GM10847 (cell line): Measurements from ENCODE around the gene OR2A5.

Experiments used
- POLR2A ChIP-seq: IDR thresholded peaks from 2 replicates; pipeline ENCODE4 v1.6.1; 2011; ENCODE audit not compliant: insufficient read length; ENCODE audit errors: extremely low read depth

Gene OR2A5

GRCh38 chr7:144027070-144027469 is 21.7 kb upstream of the OR2A5 start:
- TF ChIP-seq POLR2A: no peak

DNA sequence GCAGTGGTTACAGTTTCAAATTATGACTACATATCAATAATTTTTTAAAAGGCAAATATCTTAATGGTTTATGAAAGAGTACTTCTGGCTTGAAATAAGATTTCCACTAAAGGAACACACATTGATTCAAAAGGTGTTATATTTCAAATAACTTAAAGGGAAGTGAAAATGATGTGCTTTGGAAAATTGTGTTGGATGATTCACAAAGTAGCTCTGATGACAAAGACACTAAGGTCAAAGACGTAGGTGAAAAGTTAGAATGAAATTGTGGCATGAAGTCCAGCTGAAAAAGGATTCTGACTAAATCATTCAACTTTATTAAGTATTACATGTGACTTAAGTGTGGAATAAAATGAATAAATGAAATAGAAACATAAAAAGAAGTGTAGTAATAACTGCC is 20.8 kb upstream of the OR2A5 start:
- TF ChIP-seq POLR2A: no peak

DNA sequence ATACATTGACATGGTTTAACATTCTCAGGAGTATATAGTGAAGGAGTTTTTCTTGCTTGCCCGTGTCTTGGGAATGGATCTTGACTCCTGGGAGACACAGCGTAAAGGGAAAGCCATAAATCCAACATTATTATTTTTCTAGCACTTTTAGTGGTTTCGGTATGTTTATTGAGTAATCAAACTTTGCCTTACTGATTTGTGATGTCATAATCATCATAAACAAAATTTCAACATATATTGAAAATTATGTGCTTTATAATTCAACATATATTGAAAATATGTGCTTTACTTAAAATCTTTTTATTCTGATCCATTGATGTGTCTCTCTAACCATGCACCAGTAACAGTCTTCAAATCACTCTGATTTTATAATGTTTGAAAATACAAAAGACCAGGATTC is 20.2 kb upstream of the OR2A5 start:
- TF ChIP-seq POLR2A: no peak

- TF ChIP-seq POLR2A: no peak
Measured at GRCh38 chr7:144032516-144032915, 16.2 kb upstream of the OR2A5 start.

- no peak for TF ChIP-seq POLR2A
Measured at GRCh38 chr7:144032985-144033709, 15.6 kb upstream of the OR2A5 start.

GRCh38 chr7:144035385-144035784 is 13.4 kb upstream of the OR2A5 start:
- no peak for TF ChIP-seq POLR2A

- no peak for TF ChIP-seq POLR2A
Measured at GRCh38 chr7:144036302-144036885, 12.4 kb upstream of the OR2A5 start.

DNA sequence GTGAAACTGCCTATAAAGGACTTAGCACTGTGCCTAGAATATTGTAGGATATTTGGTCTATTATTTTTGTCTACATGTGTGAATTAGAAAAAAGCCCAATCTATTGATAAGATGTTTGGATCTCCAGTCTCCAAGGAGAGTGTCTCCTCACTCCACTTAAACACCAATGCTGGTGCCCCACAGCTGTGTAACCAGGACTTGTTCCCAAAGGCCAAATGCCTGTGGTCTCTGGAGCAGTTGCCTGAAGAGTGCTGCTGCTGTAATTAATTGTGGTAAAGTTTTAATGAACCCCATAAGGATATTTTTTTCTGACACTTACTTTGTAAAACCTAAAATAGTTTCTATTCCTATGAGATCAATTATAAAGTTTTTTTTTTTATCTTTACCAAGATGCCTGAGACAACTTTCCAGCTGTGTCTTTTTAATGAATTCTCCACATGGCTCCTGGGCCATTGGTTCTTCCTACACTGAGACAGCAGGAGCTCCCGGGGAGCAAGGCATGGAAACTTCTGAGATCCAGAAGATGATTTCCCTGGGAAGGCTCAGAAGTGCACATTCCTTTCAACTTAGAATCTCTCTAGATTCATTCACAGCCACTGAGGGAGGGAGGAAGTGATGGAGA is 11.2 kb upstream of the OR2A5 start:
- no peak for TF ChIP-seq POLR2A

DNA sequence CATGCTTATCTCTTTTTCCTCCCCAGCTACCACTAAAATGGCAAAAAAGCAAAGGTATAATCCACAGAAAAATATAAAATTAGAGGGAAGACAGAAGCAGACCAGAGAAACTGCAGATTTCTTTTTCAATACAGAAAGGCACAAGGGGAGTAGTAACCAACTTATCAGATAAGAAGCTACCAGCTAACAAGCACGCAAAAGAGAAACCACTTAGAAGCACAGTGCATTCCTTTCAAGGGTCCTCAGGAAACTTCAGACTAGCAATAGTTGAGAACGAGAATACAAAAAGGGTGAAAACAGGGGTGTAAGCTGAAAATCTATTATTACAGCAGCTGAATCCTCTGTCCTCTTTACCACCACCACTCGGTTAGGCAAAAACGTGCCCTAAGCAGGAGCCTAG is 9.9 kb upstream of the OR2A5 start:
- TF ChIP-seq POLR2A: no peak

DNA sequence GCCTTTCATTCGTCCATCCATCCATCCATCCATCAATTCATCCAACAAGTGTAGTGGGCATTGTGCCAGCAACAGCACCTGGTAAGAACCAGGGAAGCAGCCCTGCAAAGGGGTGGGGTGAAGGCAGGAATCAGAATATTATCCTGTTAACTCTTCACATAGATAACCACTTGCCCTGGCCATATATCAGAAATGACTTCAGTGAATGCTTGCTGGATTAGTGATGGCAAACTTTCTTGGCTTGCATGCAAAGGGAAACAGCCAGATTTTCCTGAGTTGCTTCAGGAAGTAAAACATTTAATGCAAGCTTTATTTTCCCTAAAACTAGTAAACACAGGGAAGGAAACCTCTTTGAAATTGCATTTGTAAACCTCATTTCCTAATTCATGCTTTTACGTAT is 743 bp downstream of the OR2A5 start:
- no peak for TF ChIP-seq POLR2A

GRCh38 chr7:144050093-144050492 is 1.3 kb downstream of the OR2A5 start:
- no peak for TF ChIP-seq POLR2A

DNA sequence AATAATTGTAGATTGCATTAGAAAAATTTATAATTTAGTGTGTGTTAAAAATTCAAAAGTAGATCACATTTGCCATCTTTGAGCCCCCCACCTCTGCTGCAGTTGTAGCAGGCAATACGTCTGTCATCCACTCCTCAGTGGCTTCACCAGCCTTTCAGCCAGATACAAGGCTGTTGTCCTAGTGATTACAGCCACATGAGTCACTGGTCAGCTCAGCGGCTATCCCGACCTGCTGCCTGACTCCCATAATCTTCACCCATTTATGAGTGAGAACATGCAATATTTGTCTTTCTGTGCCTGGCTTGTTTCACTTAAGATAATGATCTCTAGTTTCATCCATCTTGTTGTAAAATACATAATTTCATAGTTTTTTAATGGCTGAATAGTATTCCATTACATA is 9.2 kb downstream of the OR2A5 start:
- no peak for TF ChIP-seq POLR2A

DNA sequence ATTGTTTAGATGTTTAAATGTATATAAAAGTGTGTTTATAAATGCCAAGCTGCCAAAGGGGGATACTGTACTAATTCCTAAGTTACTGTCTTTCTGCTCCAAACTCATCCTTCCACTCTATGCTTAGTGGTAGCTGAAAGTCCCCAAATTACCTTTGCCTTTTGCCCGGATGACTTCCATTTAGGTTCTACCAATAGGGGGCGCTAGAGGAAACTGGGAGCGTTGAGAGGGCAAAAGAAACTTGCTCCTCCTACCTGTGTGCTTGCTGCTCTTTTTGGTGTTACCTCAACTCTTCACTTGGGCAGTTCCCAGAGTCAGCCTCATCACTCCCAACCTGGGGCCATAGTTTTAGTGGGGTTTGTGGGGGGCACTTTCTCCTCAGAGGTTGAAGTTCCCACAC is 15.0 kb downstream of the OR2A5 start:
- TF ChIP-seq POLR2A: no peak

- TF ChIP-seq POLR2A: no peak
Measured at GRCh38 chr7:144069511-144069910, 20.8 kb downstream of the OR2A5 start, which contains the start of gene OR2A25. Gene OR2A25, plus strand, starts transcription at chr7:144069811. Its CDS starts 4,409 bp downstream, at chr7:144074220.

DNA sequence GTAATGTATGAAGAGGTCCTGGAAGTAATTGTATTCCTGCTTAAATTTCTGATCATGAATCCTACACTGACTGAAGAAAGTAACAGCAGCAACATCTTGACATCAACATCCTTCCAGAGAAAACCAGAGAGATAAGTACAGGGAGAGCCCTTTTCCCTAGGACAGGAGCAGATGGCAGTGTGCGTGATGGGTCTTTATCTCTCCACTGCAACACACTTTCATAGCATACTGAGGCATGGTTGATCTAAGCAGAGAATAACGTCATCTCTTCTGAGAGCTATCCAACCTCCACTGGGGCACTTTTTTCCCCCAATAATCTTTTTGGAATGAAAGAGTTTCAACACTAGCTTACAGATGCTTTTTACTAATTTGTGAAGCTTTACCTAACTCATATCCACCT is 21.2 kb downstream of the OR2A5 start:
- TF ChIP-seq POLR2A: no peak

DNA sequence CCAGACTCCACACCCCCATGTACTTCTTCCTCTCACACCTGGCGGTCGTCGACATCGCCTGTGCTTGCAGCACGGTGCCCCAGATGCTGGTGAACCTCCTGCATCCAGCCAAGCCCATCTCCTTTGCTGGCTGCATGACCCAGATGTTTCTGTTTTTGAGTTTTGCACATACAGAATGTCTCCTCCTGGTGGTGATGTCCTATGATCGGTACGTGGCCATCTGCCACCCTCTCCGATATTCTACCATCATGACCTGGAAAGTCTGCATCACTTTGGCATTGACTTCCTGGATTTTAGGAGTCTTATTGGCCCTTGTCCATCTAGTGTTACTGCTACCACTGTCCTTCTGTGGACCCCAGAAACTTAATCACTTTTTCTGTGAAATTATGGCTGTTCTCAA is 25.6 kb downstream of the OR2A5 start:
- TF ChIP-seq POLR2A: no peak
